NCI-H146 (cell line): ENCODE measurements around the gene GRK5.
A peak's percentile ranks its signal among the peaks of the same experiment; 100 is the strongest.

Experiments used
- DNase-seq: peaks from one replicate; lab custom pipeline; 2025; lab: John Stamatoyannopoulos, UW

GRK5 gene

DNA sequence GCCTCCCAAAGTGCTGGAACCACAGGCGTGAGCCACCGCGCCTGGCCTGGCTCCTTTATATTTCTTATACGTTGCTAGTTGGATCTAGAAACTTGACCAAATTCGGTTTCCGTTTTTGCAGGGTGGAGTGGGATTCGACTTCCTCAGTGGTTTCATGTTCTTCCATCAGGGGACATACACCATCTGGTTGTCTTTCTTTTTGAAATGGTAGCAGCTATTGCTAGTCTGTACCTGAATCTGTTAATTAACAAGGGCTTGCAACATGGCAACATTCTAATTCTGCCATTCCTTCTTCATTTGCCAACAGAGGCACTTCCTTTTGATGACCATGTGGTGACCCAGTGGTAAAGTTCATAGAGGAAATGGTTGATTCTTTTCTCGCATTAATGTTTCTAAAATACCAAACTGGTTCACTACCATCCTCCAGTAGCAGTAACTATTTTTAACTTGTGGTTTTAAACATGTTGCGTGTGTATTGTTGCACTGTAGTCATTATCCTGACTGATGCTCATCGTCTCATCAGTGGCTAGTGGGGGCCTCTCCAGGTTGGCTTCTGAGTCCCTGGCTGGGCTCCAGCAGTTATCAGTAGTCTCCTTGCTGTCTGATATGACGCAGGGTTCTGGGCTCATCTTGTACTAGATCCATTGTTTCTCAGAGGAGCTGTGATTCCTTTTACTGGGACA lies 175.9 kb downstream of the GRK5 start:
- DNase-seq: no peak

DNA sequence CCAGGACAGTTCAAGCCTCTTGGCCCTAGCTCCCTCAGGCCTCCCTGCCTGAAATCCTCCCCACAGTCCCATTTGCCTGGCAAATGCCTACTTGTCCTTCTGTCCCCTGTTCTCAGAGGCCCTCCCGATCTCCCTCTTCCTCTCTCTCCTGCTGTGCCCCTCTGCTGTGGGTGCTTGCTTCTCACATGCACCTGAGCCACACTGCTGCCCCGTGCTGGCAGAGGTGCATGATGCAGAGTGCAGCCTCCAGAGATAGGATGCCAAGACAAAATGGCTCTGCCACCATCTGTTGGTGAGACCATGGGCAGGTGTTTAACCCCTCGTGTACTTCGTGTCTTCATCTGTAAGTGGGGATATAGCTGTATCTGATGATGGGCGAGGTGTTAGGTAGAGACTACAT lies 176.8 kb downstream of the GRK5 start:
- DNase-seq: no peak

DNA sequence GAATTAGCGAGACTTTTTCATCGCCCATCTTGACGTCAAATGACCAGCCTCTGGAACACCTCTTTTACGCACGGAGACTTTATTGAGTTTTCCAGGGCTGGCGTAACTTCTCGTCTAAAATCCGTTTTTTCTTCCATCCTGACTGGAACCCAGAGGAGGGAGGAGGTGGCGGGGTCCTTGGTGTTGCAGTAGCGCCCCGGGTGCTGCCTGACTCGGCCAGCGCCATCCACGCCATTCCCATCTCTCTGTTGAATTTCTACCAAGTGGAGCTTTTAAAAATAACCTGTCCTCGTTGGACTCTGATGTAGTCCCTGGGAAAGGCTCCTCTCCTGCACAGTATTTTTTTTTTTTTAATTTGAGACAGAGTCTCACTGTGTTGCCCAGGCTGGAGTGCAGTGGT lies 179.3 kb downstream of the GRK5 start:
- no peak for DNase-seq

DNA sequence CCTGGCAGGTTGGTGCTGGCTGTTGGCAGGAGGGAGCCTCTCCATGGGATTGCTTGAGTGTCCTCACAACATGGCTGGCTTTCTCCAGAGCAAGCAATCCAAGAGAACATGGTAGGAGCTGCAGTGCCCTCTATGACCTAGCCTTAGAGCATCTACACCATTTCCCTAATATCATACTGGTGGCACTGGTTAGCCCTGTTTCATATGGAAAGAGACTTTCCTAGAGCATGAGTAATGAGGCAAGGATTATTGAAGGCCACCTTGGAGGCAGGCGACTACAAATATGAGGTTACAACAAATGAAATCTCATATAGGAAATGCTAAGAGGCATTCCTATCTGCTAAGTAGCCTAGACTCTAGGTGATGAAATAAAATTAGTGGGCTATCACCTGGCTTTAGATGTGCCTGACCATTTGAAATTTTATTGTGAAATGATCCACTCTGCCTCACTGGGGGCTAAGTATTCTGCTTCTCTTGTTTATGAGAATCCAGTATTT lies 181.5 kb downstream of the GRK5 start:
- DNase-seq: no peak

DNA sequence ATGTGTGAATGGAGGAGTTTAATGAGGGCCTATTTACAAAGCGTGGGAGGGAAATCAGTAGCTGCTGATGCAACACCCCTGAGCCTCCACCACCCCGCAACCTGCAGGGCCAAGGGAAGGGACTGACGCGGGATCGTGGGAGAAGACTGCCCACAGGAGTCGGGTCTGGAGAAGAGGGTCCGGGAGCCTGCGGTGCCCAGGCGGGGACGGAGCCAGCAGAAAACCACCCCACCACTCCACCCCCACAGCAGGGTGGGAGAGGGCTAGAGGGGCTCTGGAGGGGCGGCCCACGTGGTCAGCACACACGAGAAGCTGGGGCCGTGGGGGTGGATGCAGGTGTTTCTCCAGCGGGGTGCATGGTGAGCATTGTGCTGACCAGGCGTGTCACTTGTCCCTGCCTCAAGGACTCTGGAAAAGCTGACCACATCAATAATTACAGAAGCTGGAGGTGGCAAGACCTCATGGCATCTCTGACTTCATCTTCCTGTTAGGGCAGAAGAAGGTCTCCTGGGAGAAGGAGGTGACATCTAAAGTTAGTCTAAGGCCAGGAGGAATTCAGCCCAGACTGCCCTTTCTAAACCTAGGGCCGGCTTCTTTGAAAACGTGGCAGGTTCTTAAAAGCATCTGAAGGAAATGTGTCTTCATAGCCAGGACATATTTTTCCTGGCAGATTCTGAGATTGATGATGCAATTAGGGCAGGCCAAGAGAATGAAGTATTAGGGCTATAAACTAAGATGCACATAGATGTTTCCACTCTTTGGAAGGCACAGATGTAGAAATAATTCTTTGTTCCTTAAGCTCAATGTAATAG lies 184.3 kb downstream of the GRK5 start:
- DNase-seq: no peak

DNA sequence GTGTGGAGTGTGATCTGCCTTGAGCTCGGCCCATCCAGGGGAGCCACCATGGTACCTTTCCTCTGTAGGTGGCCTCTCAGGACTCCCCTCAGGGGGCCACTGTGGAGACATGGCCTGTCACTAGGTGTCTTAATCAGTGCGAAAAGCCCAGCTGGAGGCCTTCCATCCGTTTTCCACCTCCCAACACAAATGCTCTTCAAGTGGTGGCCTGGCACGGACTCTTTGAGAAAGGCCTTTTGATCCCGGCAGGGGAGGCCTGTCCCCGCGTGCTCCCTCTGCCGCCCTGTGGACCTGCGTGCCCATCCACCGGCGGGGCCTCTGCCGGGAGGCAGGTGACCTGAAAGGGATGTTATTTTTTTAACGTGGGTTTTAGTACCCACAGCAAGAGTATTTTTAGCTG lies 185.6 kb downstream of the GRK5 start:
- DNase-seq: peak; percentile 68

DNA sequence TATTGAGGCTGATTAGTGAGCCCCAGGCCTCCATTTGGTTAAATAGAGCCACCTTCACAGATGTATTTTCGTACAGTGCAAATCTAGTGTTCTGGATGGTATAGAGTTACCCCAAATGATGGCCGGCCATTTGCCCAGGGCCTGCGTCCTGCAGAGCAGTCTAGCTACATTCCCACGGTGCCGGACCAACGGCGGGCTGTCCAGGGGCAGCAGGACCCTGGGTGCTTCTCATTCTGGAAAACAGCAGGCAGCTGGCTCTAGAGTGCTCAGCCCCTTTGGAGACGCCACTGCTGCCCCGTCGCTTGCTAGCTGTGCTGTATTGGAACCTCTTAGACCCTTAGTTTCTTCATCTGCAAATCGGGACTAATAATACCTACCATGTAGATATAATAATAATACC lies 186.1 kb downstream of the GRK5 start:
- no peak for DNase-seq

DNA sequence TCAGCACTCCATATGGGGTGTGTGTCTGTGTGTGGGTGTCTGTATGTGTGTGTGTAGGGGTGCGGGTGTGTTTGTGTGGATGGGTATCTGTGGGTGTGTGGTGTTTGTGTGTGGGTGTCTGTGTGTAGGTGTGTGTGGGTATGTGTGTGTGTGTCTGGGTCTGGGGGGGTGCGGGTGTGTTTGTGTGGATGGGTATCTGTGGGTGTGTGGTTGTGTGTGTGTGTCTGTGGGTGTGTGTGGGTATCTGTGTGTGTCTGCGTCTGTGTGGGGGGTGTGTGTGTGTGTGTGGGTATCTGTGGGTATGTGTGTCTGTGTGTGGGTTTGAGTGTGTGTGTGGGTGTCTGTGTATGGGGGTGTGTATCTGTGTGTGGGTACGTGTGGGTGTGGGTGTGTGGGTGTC lies 186.5 kb downstream of the GRK5 start:
- DNase-seq: no peak

DNA sequence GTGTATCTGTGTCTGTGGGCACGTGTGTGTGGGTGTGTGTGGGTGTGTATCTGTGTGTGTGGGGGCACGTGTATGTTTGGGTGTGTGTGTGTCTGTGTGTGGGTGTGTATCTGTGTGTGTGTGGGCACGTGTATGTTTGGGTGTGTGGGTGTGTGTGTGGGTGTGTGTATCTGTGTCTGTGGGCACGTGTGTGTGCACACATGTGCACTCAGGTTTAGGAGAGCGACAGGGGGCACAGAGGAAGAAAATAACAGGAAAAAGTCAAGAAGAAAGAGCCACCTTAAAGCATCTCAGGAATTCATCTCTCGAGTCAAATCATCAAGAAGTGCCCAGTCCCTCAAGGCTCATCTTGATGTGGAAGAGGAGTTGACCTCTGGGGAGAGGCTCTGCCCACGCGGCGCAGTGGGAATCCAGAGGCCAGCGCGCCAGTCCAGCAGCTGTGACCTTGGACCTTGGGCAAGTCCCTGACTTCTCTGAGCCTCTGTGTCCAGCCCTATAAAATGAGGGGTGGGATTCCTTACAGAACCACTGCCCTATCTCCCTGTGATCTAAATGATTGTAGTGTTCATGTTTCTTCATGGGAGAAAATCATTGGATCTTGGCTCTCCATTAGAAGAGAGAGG lies 187.4 kb downstream of the GRK5 start:
- no peak for DNase-seq

DNA sequence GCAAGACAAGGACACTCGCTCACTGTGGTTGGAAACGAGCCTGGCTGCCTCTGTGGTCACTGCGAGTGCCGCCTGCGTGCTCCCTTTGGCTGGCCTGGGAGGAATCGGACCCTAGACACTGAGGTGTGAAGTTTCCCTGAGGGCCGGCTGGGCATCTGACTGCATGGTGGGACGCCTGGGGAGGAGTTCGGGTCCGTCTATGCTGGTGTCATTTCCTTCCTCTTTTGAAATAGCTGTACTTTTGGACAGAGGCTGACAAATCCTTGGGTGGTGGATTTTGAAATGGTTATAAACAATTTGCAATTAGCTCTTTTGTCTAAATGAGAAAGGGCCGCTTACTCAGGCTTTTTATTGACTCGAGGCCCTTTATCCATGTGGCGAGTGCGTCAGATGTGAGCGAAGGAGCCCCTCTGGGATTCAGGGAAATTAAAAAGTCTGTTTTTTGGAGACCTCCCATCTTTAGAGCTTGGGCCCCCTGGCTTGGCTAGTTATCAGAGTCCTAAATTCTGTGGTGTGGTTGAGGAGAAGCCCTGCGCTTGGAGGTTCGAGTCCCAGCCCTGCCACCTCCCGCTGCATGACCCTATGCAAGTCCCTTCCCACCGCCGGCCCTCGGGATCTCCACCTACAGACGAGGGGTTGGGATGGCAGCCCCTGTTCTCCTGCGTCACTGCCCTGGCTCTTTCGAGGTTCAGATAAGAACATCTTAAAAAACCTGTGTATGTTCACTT lies 188.1 kb downstream of the GRK5 start:
- DNase-seq: no peak

DNA sequence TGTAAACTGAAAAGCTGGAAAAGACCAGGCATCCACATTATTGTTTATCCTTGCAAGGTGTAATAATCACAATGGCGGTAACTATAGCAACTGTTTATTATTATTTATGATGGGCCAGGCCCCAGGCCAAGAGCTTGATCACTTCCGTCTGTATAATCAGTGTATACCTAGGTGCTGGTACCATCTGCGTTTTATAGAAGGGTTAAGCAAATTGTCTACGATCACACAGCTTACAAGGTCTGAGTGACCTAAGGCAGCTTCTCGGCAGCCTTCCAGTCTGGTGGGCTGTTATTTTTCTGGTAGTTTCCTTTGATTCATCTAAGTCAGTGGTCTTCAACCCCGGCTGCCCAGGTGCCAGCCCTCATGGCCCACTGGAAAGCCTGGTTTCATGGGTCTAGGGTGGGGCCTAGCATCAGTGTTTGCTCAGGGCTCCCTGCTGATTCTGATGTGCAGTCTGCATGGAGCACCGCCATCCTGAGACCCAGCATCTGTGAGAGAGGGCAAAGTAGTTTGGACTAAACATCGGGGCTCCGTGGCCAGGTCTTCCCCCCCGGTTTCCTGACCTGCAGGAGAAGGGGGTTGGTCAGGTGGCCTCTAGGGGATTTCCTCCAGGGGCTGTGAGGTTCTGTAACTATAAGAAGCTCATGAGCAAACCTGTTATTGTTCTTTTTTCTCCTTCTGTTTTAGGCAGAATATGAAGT lies 188.8 kb downstream of the GRK5 start:
- DNase-seq: peak; percentile 52

DNA sequence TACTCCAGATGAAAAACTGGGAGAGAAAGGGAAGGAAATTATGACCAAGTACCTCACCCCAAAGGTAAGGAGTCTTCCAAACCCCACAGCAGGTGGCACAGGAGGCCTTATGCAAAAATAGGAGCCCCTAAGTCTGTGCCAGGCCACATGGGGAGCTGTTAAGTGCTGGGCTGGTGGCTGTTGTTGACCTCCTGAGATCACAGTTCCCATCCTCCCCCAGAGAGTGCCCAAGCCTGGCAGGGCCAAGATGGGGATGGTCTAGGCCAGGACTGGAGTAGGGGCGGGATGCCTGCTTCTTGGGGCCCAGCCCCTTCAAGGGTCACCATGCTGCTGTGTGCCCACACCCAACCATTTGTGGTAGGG lies 189.3 kb downstream of the GRK5 start:
- DNase-seq: no peak

DNA sequence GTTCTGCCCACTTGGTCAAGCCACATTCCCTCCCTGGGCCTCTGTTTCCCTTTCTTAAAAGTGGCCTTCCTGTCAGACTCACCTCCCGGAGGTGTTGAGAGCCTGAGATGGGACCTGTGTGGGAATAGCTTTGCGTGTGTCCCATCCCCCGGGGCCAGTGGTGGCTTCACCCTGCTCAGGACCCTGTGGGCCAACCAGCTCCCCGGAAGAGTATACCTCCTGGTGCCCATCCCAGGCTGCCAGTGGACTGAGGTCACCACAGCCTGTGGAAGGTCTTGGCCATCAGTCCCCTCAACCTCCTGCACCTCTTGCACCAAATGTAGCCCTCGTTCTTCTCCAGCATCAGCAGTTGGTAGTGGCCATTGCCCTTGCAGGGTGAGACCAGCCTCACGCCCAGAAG lies 190.0 kb downstream of the GRK5 start:
- DNase-seq: no peak

DNA sequence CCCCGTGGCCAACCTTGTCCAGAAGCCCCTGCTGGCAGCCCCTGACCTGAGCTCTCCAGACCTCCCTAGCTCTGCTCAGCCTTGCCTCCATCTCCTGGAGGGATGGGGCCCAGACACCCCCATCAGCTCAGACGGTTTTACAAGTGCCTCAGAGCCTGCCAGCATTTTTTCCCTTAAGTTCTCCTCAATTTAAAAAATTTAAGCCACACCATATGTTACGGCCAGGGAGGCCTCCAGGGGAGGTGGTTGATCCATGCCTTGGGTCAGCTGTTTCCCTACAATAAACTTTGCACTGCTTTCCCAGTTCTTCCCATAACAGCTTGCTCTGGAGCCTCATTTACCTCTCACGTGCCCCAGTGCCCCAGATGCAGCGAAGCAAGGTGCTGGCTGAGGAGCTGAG lies 191.6 kb downstream of the GRK5 start:
- no peak for DNase-seq

DNA sequence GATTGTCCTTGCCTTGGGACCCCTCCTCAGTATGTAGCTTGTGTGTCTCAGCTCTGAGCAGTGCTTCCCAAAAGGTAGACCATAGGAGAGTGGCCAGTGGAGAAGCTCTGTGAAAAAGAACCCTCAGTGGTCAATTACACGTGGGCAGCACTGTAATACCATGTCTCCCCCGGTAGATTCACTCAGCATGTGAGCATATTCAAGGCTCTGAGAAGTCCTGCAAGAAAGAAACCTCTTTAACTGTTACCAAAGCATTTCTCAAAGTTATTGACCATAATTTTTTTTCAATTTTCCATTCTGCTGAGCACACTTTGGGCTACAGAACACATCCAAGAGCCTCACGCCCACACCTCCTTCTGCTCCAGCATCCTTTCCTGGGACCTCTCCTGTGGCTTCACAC lies 192.1 kb downstream of the GRK5 start:
- no peak for DNase-seq

DNA sequence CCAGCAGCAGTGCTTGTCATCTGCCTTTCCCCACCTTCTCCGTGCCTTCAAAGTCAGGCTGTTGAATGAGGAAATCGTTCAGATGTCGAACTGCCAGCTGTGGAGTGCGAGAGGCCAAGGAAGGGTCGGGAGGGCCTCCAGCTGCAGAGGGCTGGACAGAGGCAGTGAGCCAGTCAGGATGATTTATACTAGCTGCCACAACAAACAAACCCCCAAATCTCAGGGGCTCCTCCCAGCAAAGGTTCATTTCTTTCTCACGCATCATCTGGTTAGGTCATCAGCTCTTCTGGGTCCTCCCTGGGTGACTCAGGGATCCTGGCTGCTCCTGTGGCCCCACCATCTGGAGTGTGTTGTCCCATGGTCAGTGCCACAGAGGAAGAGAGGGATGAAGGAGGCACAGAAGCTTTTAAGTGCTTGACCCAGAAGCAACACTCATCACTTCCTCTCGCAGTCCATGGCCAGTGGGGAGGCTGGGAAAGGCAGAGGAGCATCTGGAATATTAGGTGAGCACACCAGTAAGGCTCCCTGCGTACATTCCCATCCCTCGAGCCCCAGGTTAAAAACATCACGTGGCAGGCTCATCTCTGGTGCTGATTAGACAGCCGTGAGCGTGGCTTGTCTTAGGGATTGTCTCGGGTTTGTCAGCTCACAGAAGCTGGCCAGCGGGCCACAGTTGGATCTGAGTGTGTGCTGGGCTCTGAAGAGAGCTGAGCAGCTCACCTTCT lies 194.5 kb downstream of the GRK5 start:
- DNase-seq: no peak

DNA sequence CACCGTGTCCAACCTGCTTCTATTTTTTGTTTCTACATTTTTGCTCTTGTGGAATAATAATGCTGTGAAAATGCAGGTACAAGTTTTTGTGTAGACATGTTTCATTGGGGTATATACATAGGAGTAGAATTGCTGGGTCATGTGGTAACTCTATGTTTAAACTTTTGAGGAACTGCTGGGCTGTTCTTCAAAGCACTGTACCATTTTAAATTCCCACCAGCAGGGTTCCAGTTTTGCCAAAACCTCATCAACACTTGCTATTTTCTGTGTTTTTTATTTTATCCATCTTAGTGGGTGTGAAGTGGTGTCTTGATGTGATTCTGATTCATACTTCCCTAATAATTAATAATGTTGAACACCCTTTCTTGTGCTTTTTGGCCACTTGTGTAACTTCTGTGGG lies 196.6 kb downstream of the GRK5 start:
- DNase-seq: no peak

DNA sequence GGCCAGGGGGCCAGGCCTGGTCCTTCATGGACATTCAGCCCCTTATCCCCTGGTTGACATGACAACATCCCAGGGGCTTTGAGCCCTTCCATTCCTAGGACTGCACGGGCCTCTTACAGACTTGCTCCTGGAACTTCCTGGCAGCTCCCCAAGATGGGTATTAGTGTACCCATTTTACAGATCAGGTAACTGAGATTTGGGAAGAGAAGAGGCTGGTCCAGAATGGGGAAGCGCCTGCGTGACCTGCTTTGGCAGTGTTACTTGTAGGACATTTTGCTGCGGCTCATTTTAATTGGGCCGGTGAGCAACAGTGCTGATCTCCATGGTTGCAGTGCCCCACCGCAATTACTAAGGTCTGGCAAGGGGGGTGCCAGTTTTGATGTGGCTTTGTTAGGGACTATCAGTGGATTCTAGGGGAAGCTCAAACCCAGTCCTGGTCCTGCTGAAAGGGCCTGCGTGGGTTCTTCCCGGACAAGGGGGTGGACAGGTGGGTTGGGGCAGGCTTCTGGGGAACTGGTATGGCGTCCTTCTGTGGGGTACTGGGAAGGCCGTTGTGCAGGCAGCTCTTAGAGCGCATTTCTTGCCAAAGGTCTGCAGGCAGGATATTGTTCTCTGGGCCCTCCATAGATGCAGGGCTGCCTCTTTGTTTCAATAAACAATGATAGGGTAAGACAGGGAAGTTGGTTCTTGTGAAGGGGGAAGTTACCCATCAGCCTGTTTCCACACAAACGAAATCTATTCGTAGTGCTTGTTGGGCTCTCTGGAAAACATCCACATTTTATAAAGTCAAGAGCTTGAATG lies 197.5 kb downstream of the GRK5 start:
- no peak for DNase-seq

DNA sequence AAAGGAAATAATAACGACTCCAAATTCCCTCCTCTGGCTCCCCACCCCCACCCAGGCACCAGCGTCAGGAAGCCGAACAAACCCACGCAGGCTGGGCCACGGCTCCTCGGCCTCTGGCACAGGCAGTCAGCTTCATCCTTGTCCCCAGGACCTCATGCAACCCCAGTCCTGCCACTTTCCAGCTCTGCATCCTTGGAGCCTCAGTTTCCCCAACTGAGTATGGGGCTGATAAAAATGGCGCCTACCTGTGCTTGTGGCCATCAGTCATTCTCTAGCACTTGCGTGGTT lies 198.1 kb downstream of the GRK5 start:
- no peak for DNase-seq

DNA sequence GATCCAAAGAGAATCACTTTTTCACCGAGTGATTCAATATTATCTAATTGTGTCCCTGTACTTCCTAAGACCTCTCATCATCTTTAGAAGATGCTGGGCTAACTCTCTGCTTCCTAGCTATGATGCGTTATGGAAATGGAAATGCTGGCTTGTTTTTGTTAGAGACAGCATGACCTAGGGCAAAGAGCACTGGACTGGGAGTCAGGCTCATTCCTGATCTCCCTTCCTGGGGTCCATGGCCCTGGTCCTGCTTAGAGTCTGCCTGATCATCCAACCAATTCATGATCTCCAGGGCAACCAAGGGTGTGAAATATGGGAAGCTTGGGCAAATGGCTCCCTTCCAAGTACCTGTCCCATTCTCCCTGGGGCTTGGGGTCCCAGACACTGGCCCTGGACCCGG lies 198.8 kb downstream of the GRK5 start:
- DNase-seq: no peak
